Spleen (tissue), 11 donors: ENCODE measurements around the gene CARS2. TPM values are rescaled to one million over a fixed set of nuclear protein-coding genes. Genes with fewer than 3 reads are reported as not detected.
A peak's percentile ranks its signal among the peaks of the same experiment; 100 is the strongest.

Experiments used
- DNase-seq: peaks from one replicate; pipeline ENCODE4 v3.0.0-alpha.2; 2020
- H3K27ac ChIP-seq, 8 donors: fragments of 200-600 bp; sonication (generic) in 7 of 8; 1 replicate in 4 of 8; 2 replicates in 4 of 8; pipeline versions ENCODE4 v1.5.0 to v1.8.0; 2016 to 2021; ENCODE audit warnings: inconsistent platforms in 4 of 8, mild to moderate bottlenecking in 4 of 8, moderate library complexity in 1 of 8
- H3K27me3 ChIP-seq, 7 donors: fragments of 200-600 bp; sonication (generic) in 6 of 7; replicated peaks in 1 of 7; 1 replicate in 4 of 7; 2 replicates in 3 of 7; pipeline versions ENCODE4 v1.5.0 to v1.8.0; 2016 to 2021; ENCODE audit warnings: inconsistent platforms in 3 of 7, mild to moderate bottlenecking in 1 of 7
- H3K36me3 ChIP-seq, 6 donors: fragments of 200-600 bp; sonication (generic) in 5 of 6; 1 replicate in 4 of 6; 2 replicates in 2 of 6; pipeline versions ENCODE4 v1.5.0 to v1.8.0; 2016 to 2021; ENCODE audit warnings: inconsistent platforms in 2 of 6
- H3K4me1 ChIP-seq, 6 donors: fragments of 200-600 bp; sonication (generic) in 5 of 6; 1 replicate in 3 of 6; 2 replicates in 3 of 6; pipeline versions ENCODE4 v1.5.0 to v1.8.0; 2016 to 2021; ENCODE audit warnings: inconsistent platforms in 3 of 6
- H3K4me3 ChIP-seq, 8 donors: fragments of 200-600 bp; sonication (generic) in 7 of 8; 1 replicate in 4 of 8; 2 replicates in 4 of 8; pipeline versions ENCODE4 v1.5.0 to v1.8.0; 2016 to 2021; ENCODE audit warnings: inconsistent platforms in 4 of 8, mild to moderate bottlenecking in 4 of 8, moderate library complexity in 2 of 8
- H3K9me3 ChIP-seq, 8 donors: fragments of 200-600 bp; sonication (generic) in 7 of 8; 1 replicate in 4 of 8; 2 replicates in 4 of 8; pipeline versions ENCODE4 v1.5.0 to v1.8.0; 2016 to 2021; ENCODE audit warnings: inconsistent platforms in 4 of 8
- POLR2A ChIP-seq, 3 donors: fragments of 450-650 bp; IDR thresholded peaks; one replicate each; pipeline ENCODE4 v1.5.1; 2017; ENCODE audit warnings: antibody characterized with exemption in 3 of 3, mild to moderate bottlenecking in 1 of 3
- POLR2AphosphoS5 ChIP-seq, 3 donors: sonication (generic); formaldehyde crosslinking; IDR thresholded peaks; one replicate each; pipeline ENCODE4 v1.5.1; 2017; ENCODE audit warnings: antibody characterized with exemption in 3 of 3
- WGBS, 5 donors: extraction: QIAGEN DNeasy Blood & Tissue Kit in 3 of 5; methylation state at CpG; one replicate each; pipeline versions ENCODE4 v1.1.5 to v1.1.7; 2013 to 2018; 5-methylcytosine and 5-hydroxymethylcytosine counted together
- intact Hi-C: fragments of 100-400 bp; cut with DNase I; formaldehyde crosslinking; loops from one replicate; pipeline ENCODE4 v1.15.0; 2023; ENCODE audit warnings: low total_unique reads
- polyA plus RNA-seq, 3 donors: library from polyadenylated mRNA; stranded (reverse); fragments of 200-250 nt; gene quantifications; one replicate each; pipeline ENCODE4 v1.2.1, GENCODE V29; 2013
- total RNA-seq, 7 donors: library from RNA; depleted of rRNA in 3 of 7; stranded (reverse); fragments of >200 nt in 3 of 7; fragmentation: NEBNext Ultra II Directional in 4 of 7; extraction: Animal tissue kit (Norgen Biotek cat#: 25700) in 4 of 7; gene quantifications; one replicate each; pipeline versions ENCODE4 v1.1.0 to v1.2.1, GENCODE V29; 2016 to 2021
- TF ChIP-seq, protein P1 (sequence below), 11 experiments: fragments of 200-600 bp in 7 of 11; fragments of 450-650 bp in 4 of 11; sonication (generic) in 4 of 11; IDR thresholded peaks in 8 of 11; conservative IDR thresholded peaks in 3 of 11; 1 replicate in 7 of 11; 2 replicates in 4 of 11; pipeline versions ENCODE4 v1.4.0 to v1.8.0; 2016 to 2021; ENCODE audit warnings: antibody characterized with exemption in 11 of 11, inconsistent platforms in 4 of 11, mild to moderate bottlenecking in 1 of 11
- donor health status: healthy with polysubstance abuse.
- donor health status: DM: no; HTN: no; CAD: no; lungs with moderate emphysema.
- donor health status: DM: no; HTN: no; CAD: no.
- donor health status: Bipolar disorder and iron deficiency.
- donor health status: healthy.
- donor health status: DM: no; HTN: no; CAD: no.
- donor health status: DM: yes; HTN: yes; CAD: no.

Gene CARS2
- total and polyA plus RNA-seq, 10 donors, result 63.9 to 113 (median 80.5) TPM

- Histone ChIP-seq H3K27ac (no peak overlapping the region), H3K4me3 (no peak overlapping the region), H3K9me3 (no peaks in the 10 kb centered on the region), H3K36me3 (peaks cover 0 to 95% (median 52%) of the 10 kb centered on the region in 6 donors), H3K4me1 (no peaks in the 10 kb centered on the region), H3K27me3 (no peaks in the 10 kb centered on the region)
- peak; percentile 30 for DNase-seq
- intact Hi-C loops, result no loop called here
- TF ChIP-seq POLR2AphosphoS5 (IDR thresholded peaks at IDR 0.05) (no peak), POLR2A (IDR thresholded peaks at IDR 0.05) (no peak)
- TF ChIP-seq, protein P1, sequence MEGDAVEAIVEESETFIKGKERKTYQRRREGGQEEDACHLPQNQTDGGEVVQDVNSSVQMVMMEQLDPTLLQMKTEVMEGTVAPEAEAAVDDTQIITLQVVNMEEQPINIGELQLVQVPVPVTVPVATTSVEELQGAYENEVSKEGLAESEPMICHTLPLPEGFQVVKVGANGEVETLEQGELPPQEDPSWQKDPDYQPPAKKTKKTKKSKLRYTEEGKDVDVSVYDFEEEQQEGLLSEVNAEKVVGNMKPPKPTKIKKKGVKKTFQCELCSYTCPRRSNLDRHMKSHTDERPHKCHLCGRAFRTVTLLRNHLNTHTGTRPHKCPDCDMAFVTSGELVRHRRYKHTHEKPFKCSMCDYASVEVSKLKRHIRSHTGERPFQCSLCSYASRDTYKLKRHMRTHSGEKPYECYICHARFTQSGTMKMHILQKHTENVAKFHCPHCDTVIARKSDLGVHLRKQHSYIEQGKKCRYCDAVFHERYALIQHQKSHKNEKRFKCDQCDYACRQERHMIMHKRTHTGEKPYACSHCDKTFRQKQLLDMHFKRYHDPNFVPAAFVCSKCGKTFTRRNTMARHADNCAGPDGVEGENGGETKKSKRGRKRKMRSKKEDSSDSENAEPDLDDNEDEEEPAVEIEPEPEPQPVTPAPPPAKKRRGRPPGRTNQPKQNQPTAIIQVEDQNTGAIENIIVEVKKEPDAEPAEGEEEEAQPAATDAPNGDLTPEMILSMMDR (IDR thresholded peaks at IDR 0.05 in 8 of 11, conservative IDR thresholded peaks at IDR 0.05 in 3 of 11), result no peak
- 83 to 92% (median 87%) methylated on average over 8 to 9 of the region's 9 CpGs for whole genome bisulfite sequencing, 5 donors
Observed at GRCh38 chr13:110689041-110689440, 16.9 kb downstream of the CARS2 start.

DNA sequence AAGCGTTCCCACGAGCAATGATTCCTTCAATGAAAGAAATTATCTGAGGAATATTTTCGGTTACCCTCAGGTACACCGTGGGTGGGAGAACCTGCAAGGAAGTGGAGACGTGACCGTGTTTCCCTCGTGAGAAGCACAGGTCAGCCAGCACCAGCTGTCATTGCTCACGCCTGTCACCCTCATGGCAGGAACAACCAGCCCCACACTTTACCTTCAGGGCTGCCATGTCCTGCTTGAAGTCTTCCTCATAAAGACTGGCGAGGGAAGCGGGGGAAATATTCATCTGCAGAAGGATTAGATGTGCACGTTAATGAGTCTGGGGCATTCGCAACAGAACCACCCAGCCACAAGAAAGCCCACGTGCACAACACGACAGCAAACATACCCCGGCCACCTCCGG, 18.2 kb downstream of the CARS2 start:
- Histone ChIP-seq H3K4me3 (no peak overlapping the region), H3K27me3 (no peaks in the 10 kb centered on the region), H3K36me3 (peaks cover 0 to 96% (median 55%) of the 10 kb centered on the region in 6 donors), H3K4me1 (peaks cover 0 to 7% (median 0%) of the 10 kb centered on the region in 6 donors), H3K27ac (no peak overlapping the region), H3K9me3 (no peaks in the 10 kb centered on the region)
- TF ChIP-seq POLR2AphosphoS5 (IDR thresholded peaks at IDR 0.05), result no peak
- TF ChIP-seq POLR2A (IDR thresholded peaks at IDR 0.05), result no peak
- TF ChIP-seq, protein P1 (IDR thresholded peaks at IDR 0.05 in 8 of 11, conservative IDR thresholded peaks at IDR 0.05 in 3 of 11), result no peak
- 91 to 96% (median 94%) methylated on average over 13 to 16 of the region's 16 CpGs for WGBS, 5 donors
- DNase-seq, result peak; percentile 21
- intact Hi-C loops, result no loop called here

DNA sequence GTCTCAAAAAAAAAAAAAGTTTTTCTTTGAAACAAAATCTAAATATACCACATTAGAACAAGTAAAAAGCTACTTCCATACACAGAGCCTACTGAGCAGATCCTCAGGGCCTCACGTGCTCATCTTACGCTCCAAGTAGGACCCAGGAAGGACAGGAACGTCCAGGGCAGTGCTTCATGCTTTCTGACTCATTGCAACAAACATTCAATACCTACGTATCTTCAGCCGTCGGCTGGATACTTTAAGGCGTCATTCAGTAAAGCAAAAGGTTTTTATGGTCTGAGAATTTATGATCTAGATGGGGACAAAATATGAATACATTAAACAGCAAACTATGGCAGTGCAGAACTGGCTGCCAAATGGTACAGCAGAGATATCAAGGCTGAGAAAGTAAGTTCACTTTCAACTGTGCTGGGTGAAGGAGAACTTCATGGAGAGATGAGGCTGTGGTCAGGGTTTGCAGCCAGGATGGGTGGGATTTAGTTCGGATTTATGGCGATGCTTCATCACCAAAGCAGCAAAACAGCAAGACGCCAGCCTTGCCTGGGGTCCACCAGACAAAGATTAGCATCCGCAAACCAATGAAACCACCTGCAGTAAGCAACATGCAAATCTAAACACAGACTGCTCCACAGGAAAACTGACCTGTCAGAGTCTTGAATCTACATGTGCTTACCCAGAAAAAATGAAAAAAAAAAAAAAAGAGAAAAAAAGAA, 20.5 kb downstream of the CARS2 start:
- H3K4me3 ChIP-seq, result no peak overlapping the region
- no peak overlapping the region for H3K27ac ChIP-seq
- H3K9me3 ChIP-seq, result no peaks in the 10 kb centered on the region
- peaks cover 0 to 12% (median 0%) of the 10 kb centered on the region in 6 donors for H3K4me1 ChIP-seq
- H3K36me3 ChIP-seq, result peaks cover 0 to 97% (median 68%) of the 10 kb centered on the region in 6 donors
- intact Hi-C loops, result no loop called here
- no peak for TF ChIP-seq POLR2A (IDR thresholded peaks at IDR 0.05)
- no peak for TF ChIP-seq POLR2AphosphoS5 (IDR thresholded peaks at IDR 0.05)
- TF ChIP-seq, protein P1 (IDR thresholded peaks at IDR 0.05 in 8 of 11, conservative IDR thresholded peaks at IDR 0.05 in 3 of 11), result no peak
- WGBS, 5 donors, result 93 to 96% (median 96%) methylated on average over 11 of the region's 11 CpGs
- H3K27me3 ChIP-seq, result no peaks in the 10 kb centered on the region
- DNase-seq, result peak; percentile 17

DNA sequence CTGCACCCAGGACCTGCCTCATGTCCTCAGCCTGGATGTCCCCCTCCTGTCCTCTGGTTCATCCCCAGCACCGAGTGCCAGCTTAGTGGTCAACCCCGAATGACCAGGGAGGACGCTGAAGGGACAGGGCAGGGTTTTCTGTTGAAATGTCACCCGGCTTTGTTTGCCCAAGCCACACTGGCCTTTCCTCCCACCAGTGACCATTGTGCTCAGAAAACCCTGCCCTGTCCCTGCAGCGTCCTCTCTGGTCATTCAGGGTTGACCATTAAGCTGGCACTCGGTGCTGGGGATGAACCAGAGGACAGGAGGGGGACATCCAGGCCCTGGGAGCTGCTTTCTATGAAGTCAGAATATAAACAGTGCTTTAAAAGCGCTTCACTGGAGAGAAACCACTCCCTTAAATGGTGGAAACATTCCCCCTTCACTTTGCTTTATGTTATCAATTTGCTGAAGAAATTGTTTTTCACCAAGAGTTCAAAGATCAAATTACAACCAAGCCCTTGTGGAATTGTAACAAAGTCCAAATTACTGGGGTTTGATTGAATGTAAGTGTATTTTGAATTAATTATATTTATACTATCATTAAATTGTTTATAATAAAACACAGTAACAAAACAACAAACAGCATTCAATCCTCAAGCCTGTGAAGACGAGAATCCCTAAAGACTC, 21.4 kb downstream of the CARS2 start:
- intact Hi-C loops, result no loop called here
- H3K36me3 ChIP-seq, result peaks cover 0 to 96% (median 68%) of the 10 kb centered on the region in 6 donors
- TF ChIP-seq, protein P1 (IDR thresholded peaks at IDR 0.05 in 8 of 11, conservative IDR thresholded peaks at IDR 0.05 in 3 of 11), result no peak
- no peak for TF ChIP-seq POLR2AphosphoS5 (IDR thresholded peaks at IDR 0.05)

More for the DNA sequence above, 21.4 kb downstream of the CARS2 start:
- Histone ChIP-seq H3K27me3 (no peaks in the 10 kb centered on the region), H3K4me3 (no peak overlapping the region), H3K27ac (no peak overlapping the region), H3K9me3 (no peaks in the 10 kb centered on the region), H3K4me1 (peaks cover 0 to 12% (median 0%) of the 10 kb centered on the region in 6 donors)
- WGBS, 5 donors, result 93 to 97% (median 95%) methylated on average over 8 of the region's 8 CpGs
- peak; percentile 35 for DNase-seq
